GM20000 (cell line): ENCODE results near the gene DST.

ENCODE experiments used
- DNase-seq: peaks from one replicate; pipeline ENCODE4 v3.0.0; 2012; ENCODE audit warnings: low spot score
- CTCF ChIP-seq: IDR thresholded peaks from 2 replicates; pipeline ENCODE4 v1.5.1; 2012; ENCODE audit warnings: mild to moderate bottlenecking, control low read depth; ENCODE audit errors: extremely low read depth, missing control alignments

DST gene

DNA sequence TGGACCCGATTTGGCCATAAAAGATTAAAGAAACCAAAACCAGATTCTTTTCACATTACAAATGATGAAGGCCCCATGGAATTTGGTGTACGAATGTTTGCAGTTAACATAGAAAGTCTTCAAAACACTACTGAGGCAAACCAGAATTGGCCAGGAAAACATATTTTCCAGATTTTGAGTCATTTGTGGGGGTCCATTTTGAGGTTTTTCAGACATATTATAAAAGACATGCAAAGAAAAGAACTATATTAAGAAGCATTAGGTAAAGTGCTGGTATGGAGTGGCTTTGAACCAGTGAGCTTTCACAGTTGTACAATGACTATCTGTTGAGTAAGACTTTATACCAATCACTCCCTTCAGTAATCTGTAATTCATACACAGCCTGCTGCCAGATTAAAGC is 226.4 kb downstream of the DST start:
- no peak for DNase-seq
- no peak for TF ChIP-seq CTCF

DNA sequence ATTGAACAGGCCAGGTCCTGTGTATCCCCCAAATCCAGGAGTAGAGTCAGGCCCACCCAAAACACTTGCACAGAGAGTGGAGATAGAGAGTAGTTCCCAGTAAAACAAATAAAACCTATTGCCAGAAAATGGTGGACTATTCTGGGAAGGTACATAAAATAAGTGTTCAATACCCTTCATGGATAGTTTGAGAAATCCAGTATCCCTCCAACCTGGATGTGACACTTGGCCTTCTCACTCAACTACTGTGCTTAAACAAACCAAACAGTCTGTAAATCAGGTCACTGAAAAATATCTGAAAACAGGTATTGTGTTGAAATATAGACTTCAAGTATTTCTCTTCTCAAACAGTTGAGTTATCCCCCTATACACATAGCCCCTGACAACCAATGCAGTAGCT is 233.7 kb downstream of the DST start:
- no peak for TF ChIP-seq CTCF
- DNase-seq: no peak
